COLO668 (cell line): ENCODE data around the gene TPGS1.
A peak's percentile ranks its signal among the peaks of the same experiment; 100 is the strongest.

ENCODE experiments used
- DNase-seq: peaks from one replicate; lab custom pipeline; 2025; ENCODE audit not compliant: unreplicated experiment; lab: John Stamatoyannopoulos, UW

TPGS1 gene

GRCh38 chr19:538641-539428, 31.5 kb downstream of the TPGS1 start:
- no peak for DNase-seq

GRCh38 chr19:539429-540030, 32.2 kb downstream of the TPGS1 start:
- DNase-seq: no peak

GRCh38 chr19:540867-541637, 33.8 kb downstream of the TPGS1 start:
- no peak for DNase-seq

- no peak for DNase-seq
Measured at GRCh38 chr19:541699-542098, 34.4 kb downstream of the TPGS1 start.

- no peak for DNase-seq
Measured at GRCh38 chr19:542173-542866, 35.0 kb downstream of the TPGS1 start.

GRCh38 chr19:543910-544608, 36.8 kb downstream of the TPGS1 start, which contains the start of gene GZMM:
Gene GZMM (plus strand): TSS chr19:544053. CDS start chr19:544072, 19 bp downstream.
- DNase-seq: no peak

GRCh38 chr19:547117-547516, 39.8 kb downstream of the TPGS1 start:
- DNase-seq: no peak

- DNase-seq: peak; percentile 8
Measured at GRCh38 chr19:547836-548720, 40.8 kb downstream of the TPGS1 start.

- DNase-seq: peak; percentile 18
Measured at GRCh38 chr19:548886-549830, 41.9 kb downstream of the TPGS1 start.

- DNase-seq: no peak
Measured at GRCh38 chr19:554817-555216, 47.5 kb downstream of the TPGS1 start.

GRCh38 chr19:555474-555808, 48.1 kb downstream of the TPGS1 start:
- DNase-seq: no peak

GRCh38 chr19:556611-557382, 49.5 kb downstream of the TPGS1 start:
- peak; percentile 44 for DNase-seq

- no peak for DNase-seq
Measured at GRCh38 chr19:558770-559439, 51.6 kb downstream of the TPGS1 start.

- DNase-seq: no peak
Measured at GRCh38 chr19:560121-560520, 52.8 kb downstream of the TPGS1 start.

GRCh38 chr19:566403-566802, 59.1 kb downstream of the TPGS1 start:
- no peak for DNase-seq

GRCh38 chr19:566844-567243, 59.5 kb downstream of the TPGS1 start:
- no peak for DNase-seq

GRCh38 chr19:567296-567900, 60.1 kb downstream of the TPGS1 start:
- DNase-seq: no peak
